ENCODE results near the gene DYRK2. TPM values are rescaled to one million over a fixed set of nuclear protein-coding genes. Genes with fewer than 3 reads are reported as not detected.

The DYRK2 gene
- total RNA-seq, 1 donor from 2014 or later = 4.6 TPM

DNA sequence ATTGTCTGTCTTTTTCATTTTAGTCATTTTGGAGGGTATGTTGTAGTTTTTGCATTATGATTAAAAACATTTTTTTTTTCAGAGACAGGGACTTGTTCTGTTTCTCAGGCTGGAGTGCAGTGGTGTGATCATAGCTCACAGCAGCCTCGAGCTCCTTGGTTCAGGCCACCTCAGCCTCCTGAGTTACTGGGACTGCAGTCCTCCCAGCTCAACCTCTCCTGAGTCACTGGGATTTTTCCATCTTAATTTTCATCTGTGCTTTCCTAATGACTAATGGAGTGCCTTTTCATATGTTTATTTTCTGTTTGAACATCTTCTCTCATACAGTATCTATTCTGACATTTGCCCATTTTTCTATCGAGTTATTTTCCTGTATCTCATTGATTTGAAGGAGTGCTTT, 52.6 kb downstream of the DYRK2 start:
- DNase-seq (ENCODE audit: low read depth in 2 of 2) = no peak

DNA sequence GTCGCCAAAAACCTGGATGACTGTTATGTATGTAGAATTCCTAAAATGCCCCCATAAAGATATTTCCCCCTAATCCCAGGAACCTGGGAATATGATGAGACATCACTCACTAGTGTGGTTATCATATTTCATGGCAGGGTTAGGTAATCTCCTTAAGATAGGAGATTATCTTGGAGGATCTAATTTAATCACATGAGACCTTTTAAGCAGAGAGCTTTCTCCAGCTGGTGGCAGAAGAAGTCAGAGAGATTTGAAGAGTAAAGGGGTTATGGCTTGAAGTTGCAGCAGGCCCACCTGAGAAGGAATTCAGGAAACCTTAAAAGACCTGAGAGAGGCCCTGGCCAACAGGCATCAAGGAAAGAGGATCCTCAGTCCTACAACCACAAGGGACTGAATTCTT, 53.6 kb downstream of the DYRK2 start:
- no peak for DNase-seq (ENCODE audit: low read depth in 2 of 2)

DNA sequence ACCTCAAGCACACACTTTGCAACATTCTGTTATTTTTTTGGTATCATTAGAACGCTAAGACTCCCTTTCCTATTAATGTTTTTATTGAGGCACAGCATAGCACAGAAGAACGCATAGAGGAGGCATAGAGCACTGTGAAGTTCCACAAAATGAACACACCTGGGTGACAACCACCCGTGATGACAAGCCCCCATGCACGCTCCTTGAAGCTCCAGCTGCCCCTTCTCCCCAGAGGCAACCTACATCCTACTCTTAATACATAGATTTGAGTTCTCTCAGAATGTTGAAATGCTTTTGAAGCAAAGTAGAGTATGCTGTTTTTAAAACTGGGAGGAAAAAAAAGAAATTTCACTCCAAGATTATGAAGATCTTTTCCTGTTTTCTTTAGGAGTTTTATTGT, 55.5 kb downstream of the DYRK2 start:
- no peak for DNase-seq (ENCODE audit: low read depth in 2 of 2)

DNA sequence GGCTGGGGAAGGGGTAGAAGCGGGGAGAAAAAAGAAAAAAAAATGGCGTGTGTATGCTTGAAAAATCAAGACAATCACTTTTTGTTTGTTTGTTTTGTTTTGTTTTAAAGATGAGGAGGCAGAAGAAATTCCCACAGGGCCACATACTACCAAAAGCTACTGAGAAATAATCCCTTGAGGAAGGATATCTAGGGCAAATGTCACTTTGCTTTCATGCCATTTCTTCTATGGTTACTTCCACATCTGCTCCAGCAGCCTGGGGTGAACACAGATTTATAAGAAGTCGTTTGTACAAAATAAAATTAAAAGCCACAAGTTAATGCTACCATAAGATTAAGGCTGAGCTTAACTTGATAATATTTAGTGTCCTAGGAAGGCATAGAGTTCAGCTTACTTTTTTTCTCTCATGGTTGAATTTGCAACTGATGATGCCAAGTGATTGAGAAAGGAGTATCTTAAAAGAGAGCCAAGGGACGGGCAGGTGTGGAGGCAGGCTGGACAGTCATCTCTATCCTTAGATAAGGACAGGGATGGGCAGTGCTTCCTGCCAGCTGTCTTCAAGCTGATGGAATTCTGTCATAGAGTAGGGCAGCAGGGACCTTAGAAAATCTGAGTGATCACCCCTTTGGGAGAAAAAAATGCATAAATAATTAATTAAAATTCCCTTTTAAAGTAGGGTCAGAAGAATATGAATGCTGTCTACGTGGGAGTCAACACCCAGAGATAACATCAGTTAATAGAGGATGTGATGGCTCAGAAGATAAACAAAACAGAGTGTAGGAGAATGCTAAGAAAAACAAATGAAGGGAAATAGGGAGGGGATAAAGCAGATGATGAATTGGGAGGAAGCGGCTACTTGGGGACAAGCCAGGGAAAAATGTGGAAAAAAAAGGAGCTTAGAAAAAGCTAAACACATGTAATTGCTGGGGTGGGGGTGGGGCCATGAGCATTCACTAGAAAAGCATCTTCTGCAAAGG, 57.1 kb downstream of the DYRK2 start:
- peak; percentile 83 to 90 for DNase-seq (ENCODE audit: low read depth in 2 of 2)

DNA sequence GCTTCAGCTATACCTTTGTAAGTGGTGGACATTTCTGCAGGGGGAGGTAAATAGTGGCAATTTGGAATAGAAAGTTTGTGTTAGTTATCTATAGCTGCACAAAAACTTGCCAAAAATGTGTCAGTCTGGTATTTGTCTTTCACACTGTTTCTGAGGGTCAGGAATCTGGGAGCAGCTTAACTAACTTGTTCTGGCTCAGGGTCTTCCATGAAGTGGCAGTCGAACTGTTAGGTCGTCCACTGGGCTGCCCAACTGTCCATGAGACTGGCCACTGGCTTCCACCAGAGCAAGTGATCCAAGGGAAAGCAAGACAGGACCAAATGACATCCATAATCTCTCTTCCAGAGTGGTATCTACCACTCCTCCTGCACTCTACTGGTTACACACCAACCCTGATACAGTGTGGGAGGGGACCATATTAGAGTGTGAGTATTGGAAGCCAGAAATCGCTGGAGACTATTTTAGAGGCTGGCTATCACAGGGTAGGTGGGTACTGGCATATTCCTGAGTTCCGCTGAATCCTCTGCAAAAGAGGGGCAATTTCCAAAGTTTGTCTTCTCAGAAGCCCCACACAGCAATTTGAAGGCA, 60.9 kb downstream of the DYRK2 start:
- no peak for DNase-seq (ENCODE audit: low read depth in 2 of 2)

DNA sequence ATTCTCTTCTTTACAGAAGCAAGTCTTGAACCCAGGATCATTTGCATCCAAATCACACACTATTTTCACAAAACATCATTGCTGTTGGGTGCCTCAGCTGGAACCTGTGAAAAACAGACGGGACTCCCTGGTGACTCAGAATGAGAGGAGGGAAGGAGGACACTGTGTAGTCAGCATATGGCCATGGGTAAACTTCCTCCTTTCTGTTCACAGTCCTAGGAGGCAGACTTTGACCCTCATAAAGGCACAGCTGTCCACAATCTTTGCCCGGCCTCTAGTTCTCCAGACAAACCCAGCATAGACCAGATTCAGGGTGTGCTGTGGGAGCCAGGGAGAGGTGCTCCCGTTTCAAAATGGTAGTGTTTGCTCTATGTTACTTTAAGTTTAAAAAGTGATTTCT, 62.0 kb downstream of the DYRK2 start:
- DNase-seq (ENCODE audit: low read depth in 2 of 2) = no peak

DNA sequence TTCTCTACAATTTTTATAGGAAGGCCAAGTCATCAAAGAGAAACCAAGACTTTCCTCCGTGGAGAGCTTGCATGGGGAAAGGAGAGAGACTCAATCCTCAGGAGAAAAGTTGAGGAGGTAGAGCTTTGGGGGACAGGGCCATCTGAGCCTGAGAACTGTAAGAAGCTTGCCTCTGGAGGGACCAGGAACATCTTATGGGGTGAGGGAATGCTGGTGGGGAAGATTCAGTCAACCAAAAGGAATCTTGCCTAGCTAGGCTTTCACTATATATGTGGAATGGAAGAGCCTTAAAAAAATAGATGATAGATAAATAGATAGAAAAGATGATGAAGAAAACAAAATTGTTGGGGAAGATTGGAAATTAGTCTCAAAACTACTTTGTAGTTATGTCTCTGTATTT, 63.5 kb downstream of the DYRK2 start:
- no peak for DNase-seq (ENCODE audit: low read depth in 2 of 2)

DNA sequence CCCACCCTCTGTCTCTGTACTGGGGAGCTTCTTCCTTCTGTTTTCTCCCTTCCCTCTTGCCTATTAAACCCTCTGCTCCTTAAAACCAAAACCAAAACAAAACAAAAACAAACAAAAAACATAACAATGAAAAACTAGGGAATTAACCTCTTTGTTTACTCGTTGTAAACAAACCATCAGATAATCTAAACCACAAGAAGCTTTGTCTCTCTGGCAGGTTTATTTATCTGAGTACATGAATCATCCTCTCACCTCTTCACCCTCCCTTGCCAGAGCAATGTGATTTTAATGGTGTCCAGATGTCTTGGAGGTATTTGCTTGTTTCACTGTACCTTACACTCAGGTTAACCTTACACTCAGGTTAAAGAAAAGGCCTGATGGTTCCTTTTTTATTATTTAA, 66.1 kb downstream of the DYRK2 start:
- DNase-seq (ENCODE audit: low read depth in 2 of 2) = no peak
